GM12892 (cell line): ENCODE data around the gene MED22.
A peak's percentile ranks its signal among the peaks of the same experiment; 100 is the strongest.

Experiments
- POLR2A ChIP-seq: IDR thresholded peaks from 2 replicates; pipeline ENCODE4 v1.6.1; 2011; ENCODE audit warnings: low read depth, low read length, control low read depth
- POLR2AphosphoS5 ChIP-seq: IDR thresholded peaks from 2 replicates; pipeline ENCODE4 v1.6.1; 2011; ENCODE audit warnings: low read depth, low read length, control low read depth
- TAF1 ChIP-seq: IDR thresholded peaks from 2 replicates; pipeline ENCODE4 v1.6.1; 2011; ENCODE audit warnings: low read depth, mild to moderate bottlenecking, control low read depth, low read length, borderline replicate concordance

DNA sequence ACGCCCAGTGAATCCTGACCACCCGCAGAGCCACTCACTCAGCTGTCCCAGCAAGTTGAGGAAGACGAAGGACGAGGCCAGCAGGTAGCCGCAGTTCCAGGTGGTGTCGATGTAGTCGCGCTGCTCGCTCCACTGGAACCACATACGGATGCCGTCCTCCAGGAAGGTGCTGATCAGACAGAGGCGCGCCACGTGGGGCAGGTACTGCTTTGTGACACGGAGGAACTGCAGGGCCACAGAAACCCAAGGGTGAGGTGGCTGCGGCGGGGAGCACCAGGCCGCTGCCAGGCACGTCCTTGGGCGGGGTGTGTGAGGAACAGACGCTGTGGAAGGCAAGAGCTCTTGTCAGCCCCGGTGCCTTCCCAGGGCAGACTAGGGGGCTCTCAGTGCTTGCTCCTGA is 19.3 kb upstream of the MED22 start:
- TF ChIP-seq POLR2A (0 out of 2 replicates have a peak, but pooled peaks have one; percentile 16), POLR2AphosphoS5 (no peak), TAF1 (no peak)
